Left ventricle myocardium inferior (tissue), 1 donor: Measurements from ENCODE around the gene DNAJC13. TPM values are rescaled to one million over a fixed set of nuclear protein-coding genes. Genes with fewer than 3 reads are reported as not detected.
"Not testable (repeated sequence)": the region's sequence is repeated elsewhere in the genome, so short reads cannot be mapped to it uniquely, and the experiment has no call there.

ENCODE experiments used
- DNase-seq: peaks from one replicate; pipeline ENCODE4 v3.0.0-alpha.2; 2020
- H3K27ac ChIP-seq: fragments of 200-600 bp; replicated peaks from 2 replicates; pipeline ENCODE4 v1.8.0; 2021
- H3K27me3 ChIP-seq: fragments of 200-600 bp; 2 replicates; pipeline ENCODE4 v1.8.0; 2021; ENCODE audit warnings: low read depth
- H3K36me3 ChIP-seq: fragments of 200-600 bp; 2 replicates; pipeline ENCODE4 v1.8.0; 2021
- H3K4me1 ChIP-seq: fragments of 200-600 bp; 2 replicates; pipeline ENCODE4 v1.8.0; 2021
- H3K4me3 ChIP-seq: fragments of 200-600 bp; 2 replicates; pipeline ENCODE4 v1.8.0; 2021; ENCODE audit warnings: mild to moderate bottlenecking, moderate library complexity
- H3K9me3 ChIP-seq: fragments of 200-600 bp; replicated peaks from 2 replicates; pipeline ENCODE4 v1.8.0; 2021
- CTCF ChIP-seq: fragments of 200-600 bp; IDR thresholded peaks from 2 replicates; pipeline ENCODE4 v1.8.0; 2021; ENCODE audit warnings: antibody characterized with exemption, mild to moderate bottlenecking, borderline replicate concordance
- intact Hi-C: fragments of 100-400 bp; cut with micrococcal nuclease; formaldehyde crosslinking; loops from one replicate; pipeline ENCODE4 v1.11.0; 2022
- total RNA-seq: library from RNA; stranded (reverse); fragmentation: NEBNext Ultra II Directional; extraction: Animal tissue kit (Norgen Biotek cat#: 25700); gene quantifications from one replicate; pipeline ENCODE4 v1.2.1, GENCODE V29; 2021
- donor health status: DM: no; HTN: yes; CAD: no; lungs with severe emphysema.

DNAJC13 gene
- total RNA-seq, 1 donor from 2014 or later = 31.0 TPM

GRCh38 chr3:132386259-132386658 lies 31.0 kb upstream of the DNAJC13 start:
- Histone ChIP-seq H3K9me3 (no peaks in the 10 kb centered on the region), H3K4me3 (no peak overlapping the region), H3K27me3 (peaks cover 15% of the 10 kb centered on the region), H3K4me1 (no peaks in the 10 kb centered on the region), H3K36me3 (no peaks in the 10 kb centered on the region), H3K27ac (no peak overlapping the region)
- no peak for TF ChIP-seq CTCF
- DNase-seq = no peak
- intact Hi-C loops = no loop called here

GRCh38 chr3:132392675-132393074 lies 24.6 kb upstream of the DNAJC13 start:
- DNase-seq, H3K36me3 ChIP-seq, intact Hi-C loops, H3K4me3 ChIP-seq, H3K4me1 ChIP-seq, H3K9me3 ChIP-seq, H3K27me3 ChIP-seq, H3K27ac ChIP-seq: not testable (repeated sequence)

GRCh38 chr3:132394320-132394719 lies 23.0 kb upstream of the DNAJC13 start:
- Histone ChIP-seq H3K36me3 (no peaks in the 10 kb centered on the region), H3K4me3 (no peak overlapping the region), H3K27ac (no peak overlapping the region), H3K9me3 (no peaks in the 10 kb centered on the region), H3K27me3 (no peaks in the 10 kb centered on the region), H3K4me1 (no peaks in the 10 kb centered on the region)
- DNase-seq = peak; percentile 40
- intact Hi-C loops = no loop called here
- no peak for TF ChIP-seq CTCF

- Histone ChIP-seq H3K4me3 (no peak overlapping the region), H3K27me3 (no peaks in the 10 kb centered on the region), H3K36me3 (no peaks in the 10 kb centered on the region), H3K9me3 (no peaks in the 10 kb centered on the region), H3K27ac (no peak overlapping the region), H3K4me1 (no peaks in the 10 kb centered on the region)
- TF ChIP-seq CTCF = no peak
- intact Hi-C loops = no loop called here
- no peak for DNase-seq
Measured at GRCh38 chr3:132395126-132395525, 22.2 kb upstream of the DNAJC13 start.

GRCh38 chr3:132396255-132396654 lies 21.0 kb upstream of the DNAJC13 start:
- no peaks in the 10 kb centered on the region for H3K27me3 ChIP-seq
- intact Hi-C loops = no loop called here
- no peak for DNase-seq
- no peak overlapping the region for H3K4me3 ChIP-seq
- H3K27ac ChIP-seq = no peak overlapping the region
- TF ChIP-seq CTCF = no peak
- H3K36me3 ChIP-seq = no peaks in the 10 kb centered on the region
- H3K4me1 ChIP-seq = no peaks in the 10 kb centered on the region
- no peaks in the 10 kb centered on the region for H3K9me3 ChIP-seq

GRCh38 chr3:132396776-132397175 lies 20.5 kb upstream of the DNAJC13 start:
- H3K9me3 ChIP-seq, H3K4me3 ChIP-seq, H3K27ac ChIP-seq, DNase-seq, intact Hi-C loops, H3K4me1 ChIP-seq, H3K36me3 ChIP-seq, H3K27me3 ChIP-seq: not testable (repeated sequence)
